GM12865 (cell line): ENCODE results near the gene PRG3.

Experiments used
- DNase-seq: peaks from one replicate; pipeline ENCODE4 v3.0.0; 2010; ENCODE audit warnings: low read depth
- H3K4me3 ChIP-seq: 2 replicates; pipeline ENCODE4 v1.5.1; 2011; ENCODE audit warnings: mild to moderate bottlenecking, low read depth, low read length, control low read depth
- CTCF ChIP-seq: IDR thresholded peaks from 2 replicates; pipeline ENCODE4 v1.5.1; 2011; ENCODE audit warnings: low read length, control low read depth, low read depth, inconsistent platforms; ENCODE audit not compliant: insufficient read depth; ENCODE audit errors: missing control alignments

Gene PRG3

GRCh38 chr11:57335023-57335342 lies 46.0 kb downstream of the PRG3 start:
- DNase-seq, result no peak
- peak overlapping the region; percentile 93 for H3K4me3 ChIP-seq

GRCh38 chr11:57332694-57333440 lies 48.1 kb downstream of the PRG3 start:
- no peak for TF ChIP-seq CTCF
- no peak for DNase-seq
- H3K4me3 ChIP-seq, result no peak overlapping the region

More at GRCh38 chr11:57335023-57335342, 46.0 kb downstream of the PRG3 start:
- TF ChIP-seq CTCF, result no peak

GRCh38 chr11:57331720-57332119 lies 49.2 kb downstream of the PRG3 start:
- no peak overlapping the region for H3K4me3 ChIP-seq
- TF ChIP-seq CTCF, result no peak
- no peak for DNase-seq

- DNase-seq, result peak; percentile 36
- no peak for TF ChIP-seq CTCF
- H3K4me3 ChIP-seq, result no peak overlapping the region
These were observed 50.9 kb downstream of the PRG3 start for GRCh38 chr11:57330029-57330428.

GRCh38 chr11:57327721-57328120 lies 53.2 kb downstream of the PRG3 start:
- DNase-seq, result no peak
- TF ChIP-seq CTCF, result no peak
- no peak overlapping the region for H3K4me3 ChIP-seq
